HCT116 (cell line): ENCODE results near the gene MEG3. TPM values are rescaled to one million over a fixed set of nuclear protein-coding genes. Genes with fewer than 3 reads are reported as not detected.

Experiments used
- ATAC-seq: fragments of 200-7000 bp; cut with Tn5 transposase; 2 replicates; pipeline ENCODE4 v1.9.1; 2020; ENCODE audit warnings: mild to moderate bottlenecking, moderate library complexity
- BruUV-seq: library from RNA; stranded (reverse); fragments of 400-500 nt; replicated peaks from 2 replicates; lab custom pipeline; 2021; lab: Mats Ljungman, UMichigan
- CTCF ChIA-PET: fragments of 300-600 bp; sonication (Branson Sonifier 250); formaldehyde crosslinking; loops from one replicate; lab custom pipeline; 2021; ENCODE audit warnings: antibody characterized with exemption; lab: Charles Lee
- POLR2A ChIA-PET: fragments of 300-600, 350-600 bp; sonication (Branson Sonifier 250); formaldehyde crosslinking; loops from one replicate; lab custom pipeline; 2021; ENCODE audit warnings: antibody characterized with exemption; lab: Charles Lee
- RAD21 ChIA-PET, 2 experiments: fragments of 300-600 bp; sonication (Branson Sonifier 250); formaldehyde crosslinking; loops; one replicate each; lab custom pipeline; 2023; ENCODE audit warnings: low total read pairs in 2 of 2; ENCODE audit not compliant: uncharacterized antibody in 2 of 2, unreplicated experiment in 2 of 2, low non-redundant PET in 1 of 2; lab: Charles Lee
- DNase-seq: peaks from one replicate; pipeline ENCODE4 v3.0.0-alpha.2; 2010; ENCODE audit warnings: low read depth, low spot score
- H2AFZ ChIP-seq: fragments of 200-600 bp; shearing (Covaris generic), sonication (generic); 2 replicates; pipeline ENCODE4 v1.6.1; 2017; ENCODE audit warnings: low read depth, mixed run types, mixed read lengths, antibody characterized with exemption, low read length; ENCODE audit not compliant: poor library complexity, severe bottlenecking
- H3K27ac ChIP-seq: 2 replicates; pipeline ENCODE4 v1.5.1; 2012; ENCODE audit warnings: low read depth, low read length
- H3K27me3 ChIP-seq: fragments of 200-600 bp; sonication (generic); 2 replicates; pipeline ENCODE4 v1.6.1; 2016; ENCODE audit warnings: mixed run types, low read length, mixed read lengths; ENCODE audit not compliant: insufficient read depth
- H3K36me3 ChIP-seq, 2 experiments: fragments of 200-500 bp in 1 of 2; fragments of 200-600 bp in 1 of 2; sonication (Bioruptor generic) in 1 of 2; sonication (generic) in 1 of 2; 2 replicates each; pipeline versions ENCODE4 v1.5.1 to v1.6.1; 2014 to 2016; ENCODE audit warnings: low read length in 2 of 2, inconsistent platforms in 1 of 2, mixed read lengths in 1 of 2, mixed run types in 1 of 2; ENCODE audit not compliant: insufficient read depth in 2 of 2, control insufficient read depth in 1 of 2
- H3K4me1 ChIP-seq, 2 experiments: fragments of 200-600 bp in 1 of 2; sonication (generic) in 1 of 2; 2 replicates each; pipeline versions ENCODE4 v1.5.1 to v1.6.1; 2012 to 2017; ENCODE audit warnings: low read length in 2 of 2, inconsistent platforms in 1 of 2, mild to moderate bottlenecking in 1 of 2, mixed read lengths in 1 of 2, mixed run types in 1 of 2, moderate library complexity in 1 of 2; ENCODE audit not compliant: insufficient read depth in 2 of 2, control insufficient read depth in 1 of 2
- H3K4me2 ChIP-seq: fragments of 200-600 bp; sonication (generic); 2 replicates; pipeline ENCODE4 v1.6.1; 2017; ENCODE audit warnings: mixed run types, low read length, mixed read lengths
- H3K4me3 ChIP-seq, 2 experiments: fragments of 200-600 bp in 1 of 2; sonication (generic) in 1 of 2; replicated peaks in 1 of 2; 2 replicates each; pipeline ENCODE4 v1.5.1; 2011 to 2016; ENCODE audit warnings: low read length in 2 of 2, control low read depth in 1 of 2, low read depth in 1 of 2, mild to moderate bottlenecking in 1 of 2, mixed read lengths in 1 of 2, mixed run types in 1 of 2
- H3K79me2 ChIP-seq: fragments of 200-600 bp; sonication (generic); 2 replicates; pipeline ENCODE4 v1.6.1; 2017; ENCODE audit warnings: mild to moderate bottlenecking, mixed run types, low read length, moderate library complexity, mixed read lengths; ENCODE audit not compliant: insufficient read depth
- H3K9ac ChIP-seq: fragments of 200-600 bp; sonication (generic); 2 replicates; pipeline ENCODE4 v1.6.1; 2016; ENCODE audit warnings: low read length, mixed read lengths
- H3K9me2 ChIP-seq: fragments of 200-600 bp; sonication (generic), shearing (Covaris generic); 2 replicates; pipeline ENCODE4 v1.6.1; 2017; ENCODE audit warnings: mixed run types, mild to moderate bottlenecking, moderate library complexity; ENCODE audit not compliant: insufficient read depth
- H3K9me3 ChIP-seq, 2 experiments: fragments of 200-500 bp in 1 of 2; fragments of 200-600 bp in 1 of 2; sonication (Bioruptor generic) in 1 of 2; sonication (generic) in 1 of 2; 2 replicates each; pipeline ENCODE4 v1.6.1; 2014 to 2017; ENCODE audit warnings: low read length in 2 of 2, mixed read lengths in 2 of 2, inconsistent platforms in 1 of 2, low read depth in 1 of 2, mild to moderate bottlenecking in 1 of 2, mixed run types in 1 of 2, moderate library complexity in 1 of 2; ENCODE audit not compliant: control insufficient read depth in 1 of 2, insufficient read depth in 1 of 2
- H4K20me1 ChIP-seq: fragments of 200-600 bp; sonication (generic), shearing (Covaris generic); 2 replicates; pipeline ENCODE4 v1.6.1; 2017; ENCODE audit warnings: mixed run types, mild to moderate bottlenecking, moderate library complexity; ENCODE audit not compliant: insufficient read depth
- EGR1 ChIP-seq: IDR thresholded peaks from 2 replicates; pipeline ENCODE4 v1.6.1; 2012; ENCODE audit warnings: low read depth
- ELF1 ChIP-seq: IDR thresholded peaks from 2 replicates; pipeline ENCODE4 v1.6.1; 2012; ENCODE audit warnings: low read depth, borderline replicate concordance
- EZH2 ChIP-seq: fragments of 200-600 bp; sonication (generic); IDR thresholded peaks from 2 replicates; pipeline ENCODE4 v1.6.1; 2017; ENCODE audit warnings: antibody characterized with exemption, mixed run types
- FOSL1 ChIP-seq: IDR thresholded peaks from 2 replicates; pipeline ENCODE4 v1.6.1; 2012; ENCODE audit warnings: low read depth
- POLR2AphosphoS5 ChIP-seq: IDR thresholded peaks from 2 replicates; pipeline ENCODE4 v1.6.1; 2011; ENCODE audit warnings: mild to moderate bottlenecking, low read depth, low read length, moderate library complexity
- RAD21 ChIP-seq: IDR thresholded peaks from 2 replicates; pipeline ENCODE4 v1.6.1; 2012; ENCODE audit warnings: low read depth, mild to moderate bottlenecking
- REST ChIP-seq: IDR thresholded peaks from 2 replicates; pipeline ENCODE4 v1.6.1; 2012; ENCODE audit warnings: low read depth
- SIN3A ChIP-seq: IDR thresholded peaks from 2 replicates; pipeline ENCODE4 v1.6.1; 2012; ENCODE audit warnings: low read depth
- YY1 ChIP-seq: IDR thresholded peaks from 2 replicates; pipeline ENCODE4 v1.6.1; 2011; ENCODE audit warnings: low read length, low read depth, moderate library complexity, mild to moderate bottlenecking; ENCODE audit not compliant: insufficient replicate concordance; ENCODE audit errors: extremely low read depth
- ZFX ChIP-seq: fragments of 450-650 bp; IDR thresholded peaks from 2 replicates; pipeline ENCODE4 v1.6.1; 2017
- ZNF274 ChIP-seq: fragments of 200-500 bp; sonication (Bioruptor generic); IDR thresholded peaks from 2 replicates; pipeline ENCODE4 v1.6.1; 2014; ENCODE audit warnings: mild to moderate bottlenecking, low read depth, low read length, inconsistent platforms
- intact Hi-C: fragments of 100-400 bp; cut with micrococcal nuclease; formaldehyde crosslinking; loops from 2 replicates; pipeline ENCODE4 v1.10.0; 2022
- total RNA-seq: library from RNA; stranded (reverse); gene quantifications from one replicate; pipeline ENCODE4 v1.2.1, GENCODE V29; 2021; ENCODE audit not compliant: unreplicated experiment
- TF ChIP-seq, protein P1 (sequence below): IDR thresholded peaks from 2 replicates; pipeline ENCODE4 v1.6.1; 2011; ENCODE audit warnings: mild to moderate bottlenecking, low read length, moderate library complexity; ENCODE audit not compliant: insufficient replicate concordance; ENCODE audit errors: extremely low read depth
- TF ChIP-seq, protein P2 (sequence below): IDR thresholded peaks from 2 replicates; pipeline ENCODE4 v1.6.1; 2012
- TF ChIP-seq, protein P3 (sequence below), 3 experiments: fragments of 200-600 bp in 1 of 3; sonication (generic) in 1 of 3; IDR thresholded peaks in 2 of 3; conservative IDR thresholded peaks in 1 of 3; 2 replicates each; pipeline ENCODE4 v1.5.1; 2012 to 2017; ENCODE audit warnings: low read depth in 2 of 3, low read length in 2 of 3, antibody characterized with exemption in 1 of 3, borderline replicate concordance in 1 of 3, control low read depth in 1 of 3, mild to moderate bottlenecking in 1 of 3, mixed read lengths in 1 of 3, mixed run types in 1 of 3, moderate library complexity in 1 of 3; ENCODE audit not compliant: insufficient read depth in 1 of 3

MEG3 gene
- total RNA-seq, 1 experiment from 2014 or later, result 2.5 TPM

DNA sequence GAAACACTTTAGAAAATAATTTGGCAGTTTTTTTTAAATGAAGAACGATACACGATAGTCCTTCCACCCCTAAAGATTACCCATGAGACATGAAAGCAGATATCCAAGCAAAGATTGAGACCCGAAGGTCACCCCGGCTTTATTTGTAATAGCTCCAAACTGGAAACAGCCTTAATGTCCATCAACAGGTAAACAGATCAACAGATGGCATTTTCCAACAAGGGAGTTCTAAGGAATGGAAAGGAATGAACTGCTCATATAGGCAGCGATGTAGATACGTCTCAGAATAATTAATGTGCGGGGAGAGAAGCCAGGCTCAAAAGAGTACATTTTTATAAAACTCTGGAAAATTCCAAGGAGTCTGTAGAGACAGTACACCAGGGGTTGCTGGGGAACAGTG, 23.7 kb upstream of the MEG3 start:
- TF ChIP-seq RAD21 (no peak), POLR2AphosphoS5 (no peak), ZNF274 (no peak), ELF1 (no peak), REST (no peak), FOSL1 (no peak), YY1 (no peak), EZH2 (no peak), EGR1 (no peak), SIN3A (no peak), ZFX (no peak)
- TF ChIP-seq, protein P1, sequence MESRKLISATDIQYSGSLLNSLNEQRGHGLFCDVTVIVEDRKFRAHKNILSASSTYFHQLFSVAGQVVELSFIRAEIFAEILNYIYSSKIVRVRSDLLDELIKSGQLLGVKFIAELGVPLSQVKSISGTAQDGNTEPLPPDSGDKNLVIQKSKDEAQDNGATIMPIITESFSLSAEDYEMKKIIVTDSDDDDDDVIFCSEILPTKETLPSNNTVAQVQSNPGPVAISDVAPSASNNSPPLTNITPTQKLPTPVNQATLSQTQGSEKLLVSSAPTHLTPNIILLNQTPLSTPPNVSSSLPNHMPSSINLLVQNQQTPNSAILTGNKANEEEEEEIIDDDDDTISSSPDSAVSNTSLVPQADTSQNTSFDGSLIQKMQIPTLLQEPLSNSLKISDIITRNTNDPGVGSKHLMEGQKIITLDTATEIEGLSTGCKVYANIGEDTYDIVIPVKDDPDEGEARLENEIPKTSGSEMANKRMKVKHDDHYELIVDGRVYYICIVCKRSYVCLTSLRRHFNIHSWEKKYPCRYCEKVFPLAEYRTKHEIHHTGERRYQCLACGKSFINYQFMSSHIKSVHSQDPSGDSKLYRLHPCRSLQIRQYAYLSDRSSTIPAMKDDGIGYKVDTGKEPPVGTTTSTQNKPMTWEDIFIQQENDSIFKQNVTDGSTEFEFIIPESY, result no peak
- TF ChIP-seq, protein P2, sequence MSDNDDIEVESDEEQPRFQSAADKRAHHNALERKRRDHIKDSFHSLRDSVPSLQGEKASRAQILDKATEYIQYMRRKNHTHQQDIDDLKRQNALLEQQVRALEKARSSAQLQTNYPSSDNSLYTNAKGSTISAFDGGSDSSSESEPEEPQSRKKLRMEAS, result no peak
- TF ChIP-seq, protein P3, sequence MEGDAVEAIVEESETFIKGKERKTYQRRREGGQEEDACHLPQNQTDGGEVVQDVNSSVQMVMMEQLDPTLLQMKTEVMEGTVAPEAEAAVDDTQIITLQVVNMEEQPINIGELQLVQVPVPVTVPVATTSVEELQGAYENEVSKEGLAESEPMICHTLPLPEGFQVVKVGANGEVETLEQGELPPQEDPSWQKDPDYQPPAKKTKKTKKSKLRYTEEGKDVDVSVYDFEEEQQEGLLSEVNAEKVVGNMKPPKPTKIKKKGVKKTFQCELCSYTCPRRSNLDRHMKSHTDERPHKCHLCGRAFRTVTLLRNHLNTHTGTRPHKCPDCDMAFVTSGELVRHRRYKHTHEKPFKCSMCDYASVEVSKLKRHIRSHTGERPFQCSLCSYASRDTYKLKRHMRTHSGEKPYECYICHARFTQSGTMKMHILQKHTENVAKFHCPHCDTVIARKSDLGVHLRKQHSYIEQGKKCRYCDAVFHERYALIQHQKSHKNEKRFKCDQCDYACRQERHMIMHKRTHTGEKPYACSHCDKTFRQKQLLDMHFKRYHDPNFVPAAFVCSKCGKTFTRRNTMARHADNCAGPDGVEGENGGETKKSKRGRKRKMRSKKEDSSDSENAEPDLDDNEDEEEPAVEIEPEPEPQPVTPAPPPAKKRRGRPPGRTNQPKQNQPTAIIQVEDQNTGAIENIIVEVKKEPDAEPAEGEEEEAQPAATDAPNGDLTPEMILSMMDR (IDR thresholded peaks at IDR 0.05 in 2 of 3, conservative IDR thresholded peaks at IDR 0.05 in 1 of 3; ENCODE audit: borderline replicate concordance in 1 of 3, insufficient read depth in 1 of 3, low read depth in 2 of 3, low read length in 2 of 3), result no peak
- Histone ChIP-seq H3K27me3 (no peaks in the 10 kb centered on the region; the same call in 1 of the 2 replicates), H3K4me1 (no peaks in the 10 kb centered on the region), H3K4me3 (no peak overlapping the region), H3K36me3 (no peaks in the 10 kb centered on the region), H3K27ac (no peak overlapping the region), H3K4me2 (no peak overlapping the region), H3K9me3 (no peaks in the 10 kb centered on the region), H2AFZ (no peak overlapping the region), H4K20me1 (no peaks in the 10 kb centered on the region), H3K9ac (no peak overlapping the region), H3K79me2 (no peaks in the 10 kb centered on the region), H3K9me2 (no peaks in the 10 kb centered on the region)
- ChIA-PET CTCF (no interaction called here), POLR2A (no interaction called here), RAD21 (no interaction called here)
- intact Hi-C loops, result no loop called here
- DNase-seq (no peak), ATAC-seq (no peak)
- no TSS peak for BruUV-seq
